ENCODE measurements around the gene GPI.
"Not testable (repeated sequence)": the region's sequence is repeated elsewhere in the genome, so short reads cannot be mapped to it uniquely, and the experiment has no call there.

GPI gene

GRCh38 chr19:34399886-34400285, 34.9 kb downstream of the GPI start:
- no peak for DNase-seq (ENCODE audit: low read depth)
- H3K4me3 ChIP-seq (ENCODE audit: low read depth, low read length): no peak overlapping the region
- TF ChIP-seq CTCF (conservative IDR thresholded peaks at IDR 0.05; ENCODE audit: low read depth, low read length): no peak

GRCh38 chr19:34400844-34401243, 35.8 kb downstream of the GPI start:
- not testable (repeated sequence) for H3K4me3 ChIP-seq (ENCODE audit: low read depth, low read length); DNase-seq (ENCODE audit: low read depth)

- TF ChIP-seq CTCF (conservative IDR thresholded peaks at IDR 0.05; ENCODE audit: low read depth, low read length): no peak
- H3K4me3 ChIP-seq (ENCODE audit: low read depth, low read length): no peak overlapping the region
- DNase-seq (ENCODE audit: low read depth): no peak
Measured at GRCh38 chr19:34402074-34402600, 37.1 kb downstream of the GPI start.

- no peak for TF ChIP-seq CTCF (conservative IDR thresholded peaks at IDR 0.05; ENCODE audit: low read depth, low read length)
- DNase-seq (ENCODE audit: low read depth): no peak
- peak overlapping the region; percentile 90 for H3K4me3 ChIP-seq (ENCODE audit: low read depth, low read length)
Measured at GRCh38 chr19:34403784-34404108, 38.8 kb downstream of the GPI start.

GRCh38 chr19:34404109-34404909, 39.3 kb downstream of the GPI start, which contains the start of gene PDCD2L:
PDCD2L (plus strand) TSS chr19:34404399; CDS start chr19:34404431, 32 bp downstream.
- H3K4me3 ChIP-seq (ENCODE audit: low read depth, low read length): peak within 1 kb of the TSS; percentile 90
- TF ChIP-seq CTCF (conservative IDR thresholded peaks at IDR 0.05; ENCODE audit: low read depth, low read length): no peak

GRCh38 chr19:34405892-34406660, 41.1 kb downstream of the GPI start:
- no peak for TF ChIP-seq CTCF (conservative IDR thresholded peaks at IDR 0.05; ENCODE audit: low read depth, low read length)
- H3K4me3 ChIP-seq (ENCODE audit: low read depth, low read length): no peak overlapping the region
- DNase-seq (ENCODE audit: low read depth): no peak

More at GRCh38 chr19:34404109-34404909, 39.3 kb downstream of the GPI start, which contains the start of gene PDCD2L:
- DNase-seq (ENCODE audit: low read depth): peak; percentile 85

GRCh38 chr19:34408411-34408810, 43.4 kb downstream of the GPI start:
- TF ChIP-seq CTCF (conservative IDR thresholded peaks at IDR 0.05; ENCODE audit: low read depth, low read length): no peak
- no peak for DNase-seq (ENCODE audit: low read depth)
- no peak overlapping the region for H3K4me3 ChIP-seq (ENCODE audit: low read depth, low read length)

Measured in choroid plexus epithelial cell (primary cell).